CD4-positive, alpha-beta T cell treated with Interleukin-15 for 4 hours (primary cell): ENCODE data around the gene CACNG5.
A peak's percentile ranks its signal among the peaks of the same experiment; 100 is the strongest.

Experiments used
- DNase-seq: peaks from one replicate; pipeline ENCODE4 v3.0.0-alpha.2; 2020; ENCODE audit warnings: low spot score

Gene CACNG5

GRCh38 chr17:66906321-66907278 is 71.7 kb downstream of the CACNG5 start:
- DNase-seq = peak; percentile 60

GRCh38 chr17:66909804-66910373 is 75.0 kb downstream of the CACNG5 start:
- DNase-seq = no peak

- no peak for DNase-seq
Measured at GRCh38 chr17:66910651-66911285, 75.9 kb downstream of the CACNG5 start.

GRCh38 chr17:66915204-66915611 is 80.3 kb downstream of the CACNG5 start:
- no peak for DNase-seq

- no peak for DNase-seq
Measured at GRCh38 chr17:66915792-66916191, 80.9 kb downstream of the CACNG5 start.

- DNase-seq = no peak
Measured at GRCh38 chr17:66916946-66917345, 82.0 kb downstream of the CACNG5 start.

- DNase-seq = no peak
Measured at GRCh38 chr17:66918896-66919295, 84.0 kb downstream of the CACNG5 start.

GRCh38 chr17:66920435-66920834 is 85.5 kb downstream of the CACNG5 start:
- DNase-seq = no peak

GRCh38 chr17:66920950-66921349 is 86.0 kb downstream of the CACNG5 start:
- DNase-seq = no peak

GRCh38 chr17:66923886-66924285 is 89.0 kb downstream of the CACNG5 start:
- DNase-seq = no peak

GRCh38 chr17:66925811-66926500 is 91.0 kb downstream of the CACNG5 start:
- DNase-seq = no peak

- no peak for DNase-seq
Measured at GRCh38 chr17:66928949-66929348, 94.0 kb downstream of the CACNG5 start.

- DNase-seq = no peak
Measured at GRCh38 chr17:66929591-66929990, 94.7 kb downstream of the CACNG5 start.

- DNase-seq = no peak
Measured at GRCh38 chr17:66930933-66931332, 96.0 kb downstream of the CACNG5 start.

GRCh38 chr17:66932311-66932710 is 97.4 kb downstream of the CACNG5 start:
- no peak for DNase-seq

GRCh38 chr17:66934040-66934439 is 99.1 kb downstream of the CACNG5 start:
- DNase-seq = no peak
